Superior temporal gyrus (tissue), 1 donor: Measurements from ENCODE around the gene LRIG2.

Experiments used
- DNase-seq: peaks from one replicate; pipeline ENCODE4 v3.0.0-alpha.2; 2016; ENCODE audit errors: extremely low spot score

The LRIG2 gene

GRCh38 chr1:113170519-113170918 lies 97.5 kb downstream of the LRIG2 start:
- no peak for DNase-seq

- DNase-seq, result no peak
Measured at GRCh38 chr1:113178106-113178505, 105.1 kb downstream of the LRIG2 start.

DNA sequence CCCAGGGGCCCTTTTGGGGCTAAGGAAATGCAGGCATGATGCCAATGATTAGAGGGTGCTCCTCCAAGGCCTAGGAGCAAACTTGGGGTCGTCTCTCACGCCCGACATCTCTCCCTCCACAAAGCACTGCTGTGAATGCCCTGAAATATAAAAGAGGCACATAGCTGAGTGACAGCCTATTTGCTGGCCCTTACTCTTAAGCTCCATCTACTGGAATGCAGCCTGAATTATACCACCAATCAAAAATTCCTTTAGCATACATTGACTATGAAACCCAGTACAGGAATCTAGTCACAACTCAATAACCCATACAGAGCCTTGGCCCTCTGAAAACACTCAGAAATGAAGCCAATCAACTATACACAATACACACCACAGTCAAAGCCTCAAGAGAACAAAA lies 105.5 kb downstream of the LRIG2 start:
- DNase-seq, result no peak
